GM23338 (cell line): ENCODE measurements around the gene TRPM7. TPM values are rescaled to one million over a fixed set of nuclear protein-coding genes. Genes with fewer than 3 reads are reported as not detected.

ENCODE experiments used
- ATAC-seq: fragments of 200-7000 bp; cut with Tn5 transposase; 3 replicates; pipeline ENCODE4 v1.9.1; 2020
- DNase-seq: peaks from one replicate; pipeline ENCODE4 v3.0.0-alpha.2; 2015; ENCODE audit warnings: low spot score
- H2AFZ ChIP-seq: fragments of 200-600 bp; sonication (generic); 2 replicates; pipeline ENCODE4 v1.8.0; 2016; ENCODE audit warnings: antibody characterized with exemption, mild to moderate bottlenecking, moderate library complexity
- H3F3A ChIP-seq: fragments of 200-600 bp; sonication (generic); replicated peaks from 2 replicates; pipeline ENCODE4 v1.8.0; 2017; ENCODE audit warnings: antibody characterized with exemption, mixed run types, low read depth
- H3K27ac ChIP-seq: fragments of 200-600 bp; sonication (generic); 2 replicates; pipeline ENCODE4 v1.6.1; 2016; ENCODE audit warnings: low read depth
- H3K27me3 ChIP-seq: fragments of 200-600 bp; sonication (generic); 2 replicates; pipeline ENCODE4 v1.8.0; 2016; ENCODE audit warnings: mild to moderate bottlenecking, mixed run types, moderate library complexity; ENCODE audit not compliant: insufficient read depth
- H3K36me3 ChIP-seq: fragments of 200-600 bp; sonication (generic); 2 replicates; pipeline ENCODE4 v1.8.0; 2016; ENCODE audit warnings: mild to moderate bottlenecking; ENCODE audit not compliant: insufficient read depth
- H3K4me1 ChIP-seq: fragments of 200-600 bp; sonication (generic); 2 replicates; pipeline ENCODE4 v1.8.0; 2016; ENCODE audit warnings: mild to moderate bottlenecking, moderate library complexity; ENCODE audit not compliant: insufficient read depth
- H3K4me2 ChIP-seq: fragments of 200-600 bp; sonication (generic); 2 replicates; pipeline ENCODE4 v1.7.1; 2017; ENCODE audit warnings: mixed run types
- H3K4me3 ChIP-seq: fragments of 200-600 bp; sonication (generic); 2 replicates; pipeline ENCODE4 v1.6.1; 2016; ENCODE audit warnings: mixed run types
- H3K79me2 ChIP-seq: fragments of 200-600 bp; sonication (generic); replicated peaks from 2 replicates; pipeline ENCODE4 v1.8.0; 2017; ENCODE audit warnings: mild to moderate bottlenecking; ENCODE audit not compliant: insufficient read depth
- H3K9me2 ChIP-seq: fragments of 200-600 bp; sonication (generic); 2 replicates; pipeline ENCODE4 v1.8.0; 2017; ENCODE audit not compliant: insufficient read depth
- H4K20me1 ChIP-seq: fragments of 200-600 bp; sonication (generic); replicated peaks from 2 replicates; pipeline ENCODE4 v1.8.0; 2017; ENCODE audit warnings: mild to moderate bottlenecking; ENCODE audit not compliant: insufficient read depth
- H3K27ac Mint-ChIP-seq: 2 replicates; pipeline ENCODE4 v1.8.0; 2020; ENCODE audit warnings: inconsistent platforms, mild to moderate bottlenecking, moderate library complexity, mixed read lengths
- H3K27me3 Mint-ChIP-seq: 3 replicates; pipeline ENCODE4 v1.8.0; 2022; ENCODE audit warnings: low read depth, mild to moderate bottlenecking, moderate library complexity, mixed read lengths, inconsistent platforms; ENCODE audit not compliant: insufficient read depth, poor library complexity
- H3K36me3 Mint-ChIP-seq: 3 replicates; pipeline ENCODE4 v1.8.0; 2021; ENCODE audit warnings: low read depth, mild to moderate bottlenecking, inconsistent platforms, moderate library complexity, mixed read lengths
- H3K4me1 Mint-ChIP-seq: 3 replicates; pipeline ENCODE4 v1.8.0; 2020; ENCODE audit warnings: mild to moderate bottlenecking, inconsistent platforms, mixed read lengths
- H3K4me3 Mint-ChIP-seq: 3 replicates; pipeline ENCODE4 v1.8.0; 2021; ENCODE audit warnings: moderate library complexity, mild to moderate bottlenecking, inconsistent platforms, mixed read lengths
- H3K9me3 Mint-ChIP-seq: 3 replicates; pipeline ENCODE4 v1.8.0; 2020; ENCODE audit warnings: moderate library complexity, mild to moderate bottlenecking, inconsistent platforms, mixed read lengths
- CREB1 ChIP-seq: fragments of 250-450 bp; sonication (Bioruptor Pico); IDR thresholded peaks from 2 replicates; pipeline ENCODE4 v1.5.0; 2020; ENCODE audit warnings: low read depth, mild to moderate bottlenecking, moderate library complexity
- CTCF ChIP-seq, 2 experiments: fragments of 200-600 bp in 1 of 2; sonication (generic) in 1 of 2; conservative IDR thresholded peaks; 2 replicates each; pipeline versions ENCODE4 v1.5.1 to v1.6.1; 2016 to 2017; ENCODE audit warnings: antibody characterized with exemption in 2 of 2, low read depth in 2 of 2, mild to moderate bottlenecking in 2 of 2, moderate library complexity in 1 of 2
- ETS1 ChIP-seq: IDR thresholded peaks from 2 replicates; pipeline ENCODE4 v1.6.1; 2016; ENCODE audit warnings: antibody characterized with exemption
- EZH2 ChIP-seq: fragments of 200-600 bp; sonication (generic); IDR thresholded peaks from one replicate; pipeline ENCODE4 v1.8.0; 2017; ENCODE audit warnings: antibody characterized with exemption, mild to moderate bottlenecking, low read depth; ENCODE audit not compliant: unreplicated experiment
- EZH2phosphoT487 ChIP-seq: fragments of 200-600 bp; sonication (generic); IDR thresholded peaks from one replicate; pipeline ENCODE4 v1.8.1; 2018; ENCODE audit warnings: antibody characterized with exemption; ENCODE audit not compliant: unreplicated experiment
- JUNB ChIP-seq: IDR thresholded peaks from one replicate; pipeline ENCODE4 v1.6.1; 2016; ENCODE audit warnings: antibody characterized with exemption; ENCODE audit not compliant: unreplicated experiment
- NANOG ChIP-seq: IDR thresholded peaks from 2 replicates; pipeline ENCODE4 v1.6.1; 2016; ENCODE audit warnings: antibody characterized with exemption, borderline replicate concordance
- POLR2AphosphoS5 ChIP-seq: IDR thresholded peaks from 2 replicates; pipeline ENCODE4 v1.6.1; 2016; ENCODE audit warnings: antibody characterized with exemption, low read depth
- REST ChIP-seq: IDR thresholded peaks from one replicate; pipeline ENCODE4 v1.6.1; 2018; ENCODE audit warnings: antibody characterized with exemption; ENCODE audit not compliant: unreplicated experiment
- STAT1 ChIP-seq: IDR thresholded peaks from one replicate; pipeline ENCODE4 v1.6.1; 2016; ENCODE audit warnings: antibody characterized with exemption; ENCODE audit not compliant: unreplicated experiment
- ZNF114 ChIP-seq: fragments of 250-450 bp; sonication (Bioruptor Pico); IDR thresholded peaks from 2 replicates; pipeline ENCODE4 v1.5.0; 2020; ENCODE audit warnings: mild to moderate bottlenecking, moderate library complexity
- ZNF331 ChIP-seq: fragments of 250-450 bp; sonication (Bioruptor Pico); IDR thresholded peaks from 2 replicates; pipeline ENCODE4 v1.5.0; 2020; ENCODE audit warnings: low read depth, mild to moderate bottlenecking, moderate library complexity
- ZNF462 ChIP-seq: fragments of 250-450 bp; sonication (Bioruptor Pico); IDR thresholded peaks from 2 replicates; pipeline ENCODE4 v1.5.0; 2020; ENCODE audit warnings: mild to moderate bottlenecking, moderate library complexity
- polyA plus RNA-seq: library from polyadenylated mRNA; unstranded; fragments of >200 nt; fragmentation: Nextera tagmentation; extraction: Ambion mirVana; gene quantifications from 2 replicates; pipeline ENCODE4 v1.2.1, GENCODE V29; 2016
- total RNA-seq: library from RNA; depleted of rRNA; stranded (reverse); fragments of >200 nt; shearing (Covaris generic); gene quantifications from 2 replicates; pipeline ENCODE4 v1.2.3, GENCODE V29; 2014

The TRPM7 gene
- total and polyA plus RNA-seq, 2 experiments from 2014 or later: 8.3 to 41.0 TPM

- peaks cover 7% of the 10 kb centered on the region; the same call in 2 of the 3 replicates for H3K4me1 Mint-ChIP-seq
- Histone ChIP-seq H3K27me3 (no peaks in the 10 kb centered on the region), H4K20me1 (peaks cover 1% of the 10 kb centered on the region; the same call in 1 of the 2 replicates), H2AFZ (no peak overlapping the region), H3K4me2 (no peak overlapping the region), H3K36me3 (peaks cover 17% of the 10 kb centered on the region), H3K27ac (no peak overlapping the region), H3F3A (no peaks in the 10 kb centered on the region), H3K9me2 (no peaks in the 10 kb centered on the region), H3K79me2 (peaks cover 8% of the 10 kb centered on the region), H3K4me3 (no peak overlapping the region), H3K4me1 (no peaks in the 10 kb centered on the region; the same call in 1 of the 2 replicates)
- DNase-seq (no peak), ATAC-seq (no peak)
- peaks cover 10% of the 10 kb centered on the region for H3K27me3 Mint-ChIP-seq
- H3K36me3 Mint-ChIP-seq: peaks cover 77% of the 10 kb centered on the region
- no peak overlapping the region for H3K4me3 Mint-ChIP-seq
- H3K9me3 Mint-ChIP-seq: no peaks in the 10 kb centered on the region
- no peak for TF ChIP-seq ZNF462
- no peak for TF ChIP-seq CTCF (conservative IDR thresholded peaks at IDR 0.05; ENCODE audit: low read depth in 2 of 2)
- no peak for TF ChIP-seq POLR2AphosphoS5
- no peak for TF ChIP-seq JUNB
- TF ChIP-seq ZNF114: no peak
- no peak for TF ChIP-seq NANOG
- no peak for TF ChIP-seq ZNF331 (CRISPR knock-in tag)
- TF ChIP-seq CREB1 (CRISPR knock-in tag): no peak
- no peak for TF ChIP-seq REST
- TF ChIP-seq ETS1: no peak
- no peak for TF ChIP-seq STAT1
- no peak for TF ChIP-seq EZH2phosphoT487
- no peak for TF ChIP-seq EZH2
- H3K27ac Mint-ChIP-seq: no peak overlapping the region
Measured at GRCh38 chr15:50655555-50655954, 31.0 kb downstream of the TRPM7 start.
